SH-SY5Y (cell line): Measurements from ENCODE around the gene MYBPH.

Experiments
- GATA2 ChIP-seq: IDR thresholded peaks from 2 replicates; pipeline ENCODE4 v1.6.1; 2011; ENCODE audit warnings: mild to moderate bottlenecking, low read depth, low read length
- GATA3 ChIP-seq: IDR thresholded peaks from 2 replicates; pipeline ENCODE4 v1.6.1; 2011; ENCODE audit warnings: low read depth, mild to moderate bottlenecking, low read length, moderate library complexity

DNA sequence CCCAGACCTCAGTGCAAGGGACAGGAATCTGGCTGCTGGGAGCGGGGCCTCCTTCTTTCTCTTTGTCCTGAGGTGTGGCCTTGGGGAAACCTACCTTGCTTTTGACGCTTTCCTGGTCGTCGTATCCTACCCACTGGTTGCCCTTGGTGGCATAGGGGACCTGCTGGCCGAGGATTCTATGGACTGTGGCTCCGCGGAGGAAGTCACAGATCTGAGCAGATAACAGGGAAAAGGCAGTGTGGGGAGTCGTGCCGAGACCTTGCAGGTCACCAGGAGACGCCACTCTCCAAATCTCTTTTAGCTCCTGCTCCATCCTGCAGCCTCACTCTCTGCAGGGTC lies 4.0 kb upstream of the MYBPH start:
- TF ChIP-seq GATA2 = no peak
- TF ChIP-seq GATA3 = no peak
